Germinal center (tissue), 1 donor: ENCODE results near the gene NMNAT1.
"Not testable (repeated sequence)": the region's sequence is repeated elsewhere in the genome, so short reads cannot be mapped to it uniquely, and the experiment has no call there.

ENCODE experiments used
- DNase-seq: peaks from one replicate; pipeline ENCODE4 v3.0.0; 2012; ENCODE audit warnings: mixed read lengths, low spot score

The NMNAT1 gene

DNA sequence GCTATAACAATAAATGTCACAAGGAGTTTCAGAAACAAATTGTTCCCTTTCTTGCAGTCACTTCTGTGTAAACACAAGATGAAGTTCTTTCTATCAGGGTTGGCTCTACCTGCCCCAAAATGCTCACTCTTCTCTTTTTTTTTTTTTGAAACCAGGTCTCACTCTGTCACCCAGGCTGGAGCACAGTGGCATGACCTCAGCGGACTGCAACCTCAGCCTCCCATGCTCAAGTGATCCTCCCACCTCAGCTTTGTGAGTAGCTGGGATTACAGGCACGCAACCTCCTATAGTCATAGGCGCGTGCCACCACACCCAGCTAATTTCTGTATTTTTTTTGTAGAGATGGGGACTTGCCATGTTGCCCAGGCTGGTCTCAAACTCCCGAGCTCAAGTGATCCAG is 22.7 kb upstream of the NMNAT1 start:
- no peak for DNase-seq

GRCh38 chr1:9922342-9922741 is 20.9 kb upstream of the NMNAT1 start:
- no peak for DNase-seq

DNA sequence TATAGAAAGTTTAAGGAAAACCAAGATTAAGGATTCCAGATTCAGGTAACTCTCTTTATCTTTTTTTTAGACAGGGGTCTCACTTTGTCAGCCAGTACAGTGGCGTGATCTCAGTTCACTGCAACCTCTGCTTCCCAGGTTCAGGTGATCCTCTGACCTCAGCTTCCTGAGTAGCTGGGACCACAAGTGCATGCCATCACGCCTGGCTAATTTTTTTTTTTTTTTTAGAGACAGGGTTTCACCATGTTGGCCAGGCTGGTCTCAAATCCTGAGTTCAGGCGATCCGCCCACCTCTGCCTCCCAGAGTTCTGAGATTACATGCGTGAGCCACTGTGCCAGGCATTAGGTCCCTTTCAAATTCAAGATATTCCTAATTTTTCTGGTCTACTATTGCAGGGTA is 16.0 kb upstream of the NMNAT1 start:
- DNase-seq = no peak

- no peak for DNase-seq
Measured at GRCh38 chr1:9929431-9930385, 13.6 kb upstream of the NMNAT1 start.

GRCh38 chr1:9942399-9942938 is 806 bp upstream of the NMNAT1 start:
- peak; percentile 72 for DNase-seq

- no peak for DNase-seq
Measured at GRCh38 chr1:9946315-9946714, 3.0 kb downstream of the NMNAT1 start.

DNA sequence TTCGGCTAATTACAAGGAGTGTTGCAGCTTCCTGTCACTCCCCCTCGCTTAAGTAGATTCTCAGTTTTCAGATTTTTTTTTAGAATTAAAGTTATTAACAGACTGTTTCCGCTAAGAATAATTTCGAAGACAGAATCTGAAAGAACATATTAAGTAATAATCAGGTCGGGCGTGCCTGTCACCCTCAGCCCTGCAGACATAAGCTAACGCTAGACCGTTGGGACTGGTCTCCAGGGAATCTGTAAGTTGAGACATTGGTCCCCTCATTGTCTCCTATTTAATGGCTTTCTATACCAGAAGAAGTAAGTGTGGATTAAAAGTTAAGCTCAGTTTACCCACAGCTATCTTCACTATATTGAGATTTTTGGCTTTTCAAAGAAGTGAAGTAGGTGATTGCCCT is 14.5 kb downstream of the NMNAT1 start:
- DNase-seq = no peak

- DNase-seq = no peak
Measured at GRCh38 chr1:9960011-9960410, 16.7 kb downstream of the NMNAT1 start.

DNA sequence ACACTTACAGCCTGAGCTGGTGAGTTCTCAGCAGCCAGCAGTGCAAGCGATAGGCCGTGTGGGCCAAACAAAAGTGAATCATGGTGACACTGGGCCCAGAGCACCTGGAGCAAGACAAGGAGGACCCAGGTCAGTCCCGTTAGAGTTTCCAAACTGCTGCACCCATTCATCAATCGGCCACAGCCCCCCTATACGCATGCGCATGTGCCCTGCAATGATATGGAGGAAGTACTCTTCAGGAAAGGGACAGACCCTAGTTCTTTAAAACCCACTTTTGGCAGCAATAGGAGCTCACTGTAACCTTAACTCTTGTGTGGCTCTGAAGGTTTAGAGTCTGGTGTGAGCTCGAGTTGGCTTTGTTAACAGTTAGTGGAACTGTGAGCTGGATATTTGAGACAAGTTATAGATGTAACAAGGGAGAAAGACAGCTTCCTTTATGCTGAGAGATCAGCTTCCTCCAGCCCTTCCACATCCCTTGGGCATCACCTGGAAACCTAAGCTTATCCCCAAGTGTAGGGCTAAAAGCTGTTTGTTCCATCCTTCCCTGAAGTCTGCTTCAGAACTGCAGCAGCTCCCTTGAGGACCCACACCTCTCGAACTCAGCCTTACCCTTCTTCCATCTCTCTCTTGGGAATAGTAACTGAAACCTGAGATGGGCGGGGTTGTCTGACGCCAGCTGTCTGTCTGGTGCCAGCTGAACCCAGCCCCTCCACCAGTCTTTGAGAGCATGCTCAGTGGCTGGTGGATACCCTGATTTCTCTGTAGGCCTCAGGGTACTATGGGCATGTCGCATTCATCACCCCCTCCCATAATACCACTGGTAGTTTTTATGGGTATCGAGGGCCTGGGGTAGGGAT is 17.7 kb downstream of the NMNAT1 start:
- peak; percentile 69 for DNase-seq

GRCh38 chr1:9984253-9984652 is 41.0 kb downstream of the NMNAT1 start:
- no peak for DNase-seq

DNA sequence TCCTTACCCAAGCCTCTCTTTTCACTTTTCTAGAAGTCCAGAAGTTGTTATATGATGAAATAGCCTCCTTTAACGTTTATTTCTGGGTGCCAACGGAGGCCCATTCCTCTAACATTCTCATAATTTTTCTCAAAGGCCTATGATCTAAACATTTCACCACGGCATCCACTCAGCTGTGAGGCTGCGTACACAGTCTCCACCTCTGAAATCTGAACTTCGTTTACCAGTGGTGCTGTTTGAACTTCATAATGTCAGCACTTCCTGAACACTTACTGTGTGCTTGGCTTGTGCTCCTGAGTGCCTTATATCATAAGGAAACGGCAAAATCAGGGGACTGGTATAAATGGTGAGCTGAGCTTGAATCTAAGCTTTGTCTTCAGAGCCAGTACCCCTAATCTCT is 41.7 kb downstream of the NMNAT1 start:
- DNase-seq = no peak

DNA sequence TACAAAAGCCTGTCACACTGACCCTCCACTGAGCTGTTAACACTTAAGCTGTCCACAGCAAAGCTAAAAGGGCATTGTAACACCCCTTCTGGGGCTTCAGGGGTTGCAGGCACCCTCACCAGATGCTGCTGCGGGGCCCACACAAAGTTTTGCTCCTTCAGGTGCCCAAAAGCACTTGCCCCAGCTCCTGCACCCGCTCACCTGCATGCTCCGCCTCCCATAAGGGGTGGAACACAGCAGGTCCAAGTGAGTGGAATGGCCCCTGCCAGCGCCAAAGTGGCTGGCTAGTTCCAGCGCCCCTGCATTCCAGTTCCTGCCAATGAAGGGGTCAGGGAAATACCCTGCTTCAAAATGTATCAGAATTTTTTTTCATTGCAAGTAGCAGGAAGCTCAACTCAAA is 46.5 kb downstream of the NMNAT1 start:
- DNase-seq = no peak

GRCh38 chr1:9990944-9991343 is 47.7 kb downstream of the NMNAT1 start:
- no peak for DNase-seq

- DNase-seq = no peak
Measured at GRCh38 chr1:9992910-9993309, 49.6 kb downstream of the NMNAT1 start.

DNA sequence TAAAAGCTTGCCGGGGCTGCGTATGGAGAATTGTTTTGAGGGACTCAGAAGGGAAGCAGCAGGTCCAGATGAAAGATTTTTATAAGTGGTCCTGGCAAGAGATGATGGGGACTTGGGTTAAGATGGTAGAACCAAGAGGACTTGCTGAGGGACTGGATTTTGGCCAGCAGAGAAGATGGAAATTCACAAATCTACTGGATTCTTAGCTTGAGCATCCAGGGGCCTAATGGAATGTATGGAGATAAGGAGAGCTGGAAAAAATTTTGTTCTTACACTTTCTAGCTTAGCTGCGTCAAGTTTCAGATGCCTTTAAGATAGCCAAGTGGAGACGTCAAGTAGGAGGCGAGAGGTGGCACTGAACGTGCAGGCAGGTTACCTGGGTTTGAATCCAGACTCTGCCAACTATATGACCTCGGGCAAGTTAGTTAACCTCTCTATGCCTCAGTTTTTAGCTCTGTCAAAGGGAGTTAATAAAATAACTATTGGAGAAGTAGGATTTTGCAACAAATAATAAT is 50.3 kb downstream of the NMNAT1 start:
- DNase-seq = no peak

- DNase-seq = peak; percentile 46
Measured at GRCh38 chr1:9996624-9997582, 53.6 kb downstream of the NMNAT1 start, which contains the start of gene RBP7. RBP7 (plus strand) TSS chr1:9997228; CDS start chr1:9997259, 31 bp downstream.

DNA sequence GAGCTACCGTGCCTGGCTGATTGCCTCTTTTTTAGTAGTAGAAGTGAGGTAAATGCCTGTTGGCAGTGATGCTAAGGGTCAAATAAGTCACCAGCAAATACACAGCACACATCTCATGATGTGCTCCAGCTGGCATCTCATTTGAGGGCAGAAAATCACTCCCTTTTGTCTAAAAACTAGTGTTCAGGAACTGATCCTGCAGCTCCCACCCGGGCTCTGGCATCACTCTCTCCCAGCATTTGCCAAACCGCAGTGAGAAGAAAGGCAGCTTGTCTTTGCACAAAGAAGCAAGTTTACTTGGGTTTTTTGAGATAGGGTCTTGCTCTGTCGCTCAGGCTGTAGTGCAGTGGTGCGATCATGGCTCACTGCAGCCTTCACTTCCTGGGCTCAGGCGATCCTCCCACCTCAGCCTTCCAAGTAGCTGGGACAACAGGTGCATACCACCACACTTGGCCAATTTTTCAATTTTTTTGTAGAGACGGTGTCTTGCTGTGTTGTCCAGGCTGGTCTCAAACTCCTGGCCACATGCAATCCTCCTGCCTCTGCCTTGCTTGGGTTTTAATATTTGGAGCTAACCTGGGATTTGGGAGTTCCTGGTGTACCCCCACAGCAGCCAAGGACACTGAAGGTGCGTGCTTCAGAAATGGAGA is 57.9 kb downstream of the NMNAT1 start:
- DNase-seq = no peak

GRCh38 chr1:10005248-10005647 is 62.0 kb downstream of the NMNAT1 start:
- not testable (repeated sequence) for DNase-seq

GRCh38 chr1:10007169-10007568 is 63.9 kb downstream of the NMNAT1 start:
- DNase-seq = no peak

DNA sequence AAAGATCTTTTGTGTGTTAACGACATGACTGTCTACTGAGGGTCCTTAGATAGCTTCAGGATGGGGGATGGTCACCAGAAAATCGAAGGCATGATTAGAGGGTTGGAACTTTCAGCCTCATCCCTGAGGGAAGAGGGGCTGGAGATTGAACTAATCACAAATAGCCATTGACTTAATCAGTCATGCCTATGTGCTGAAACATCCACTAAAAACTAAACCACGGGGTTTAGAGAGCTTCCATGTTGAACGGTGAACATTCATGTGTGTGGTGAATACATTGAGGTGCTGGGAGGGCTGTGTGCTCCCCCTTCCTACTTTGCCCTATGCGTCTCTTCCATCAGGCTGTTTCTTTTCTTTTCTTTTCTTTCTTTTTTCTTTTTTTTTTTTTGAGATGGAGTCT is 70.7 kb downstream of the NMNAT1 start:
- DNase-seq = no peak

DNA sequence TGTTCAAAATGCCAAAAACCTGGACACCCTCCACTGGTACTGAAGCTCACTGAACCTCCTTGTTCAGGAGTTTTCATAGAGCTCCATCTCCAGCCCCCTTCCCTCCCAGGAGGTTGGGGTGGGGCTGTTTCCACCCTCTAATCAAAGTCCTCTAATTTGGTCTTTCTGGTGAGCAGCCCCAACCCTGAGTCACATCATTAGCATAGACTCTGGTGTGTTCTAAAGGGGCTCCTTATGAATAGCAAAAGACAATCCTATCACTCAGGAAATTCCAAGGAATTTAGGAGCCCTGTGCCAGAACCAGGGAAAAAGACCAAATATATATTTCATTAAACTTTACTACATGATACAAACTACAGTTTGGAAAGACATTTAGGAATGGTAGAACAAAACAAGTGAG is 76.3 kb downstream of the NMNAT1 start:
- DNase-seq = no peak
